Adrenal gland (tissue), 5 donors: Measurements from ENCODE around the gene C1QL4.

Experiments used
- POLR2A ChIP-seq, 2 donors: fragments of 450-650 bp; IDR thresholded peaks; one replicate each; pipeline ENCODE4 v1.6.1; 2017; ENCODE audit warnings: antibody characterized with exemption in 2 of 2, mild to moderate bottlenecking in 2 of 2, moderate library complexity in 1 of 2
- TF ChIP-seq, protein P1 (sequence below), 6 experiments: fragments of 450-650 bp in 4 of 6; fragments of 200-600 bp in 2 of 6; sonication (generic) in 1 of 6; IDR thresholded peaks; 1 replicate in 5 of 6; 2 replicates in 1 of 6; pipeline versions ENCODE4 v1.5.1 to v1.8.0; 2016 to 2021; ENCODE audit warnings: antibody characterized with exemption in 6 of 6, mild to moderate bottlenecking in 2 of 6, moderate library complexity in 1 of 6
- donor health status: DM: no; HTN: no; CAD: no.

DNA sequence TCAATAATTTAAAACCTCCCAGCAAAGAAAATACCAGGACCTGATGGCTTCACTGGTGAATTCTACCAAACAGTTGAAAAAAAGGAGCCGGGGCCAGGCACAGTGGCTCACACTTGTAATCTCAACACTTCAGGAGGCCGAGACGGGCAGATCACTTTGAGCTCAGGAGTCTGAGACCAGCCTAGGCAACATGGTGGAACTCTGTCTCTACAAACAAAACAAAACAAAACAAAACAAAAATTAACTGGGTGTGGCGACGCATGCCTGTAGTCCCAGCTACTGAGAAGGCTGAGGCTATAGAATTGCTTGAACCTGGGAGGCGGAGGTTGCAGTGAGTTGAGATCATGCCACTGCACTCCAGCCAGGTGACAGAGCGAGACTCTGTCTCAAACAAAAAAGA, 27.6 kb downstream of the C1QL4 start:
- TF ChIP-seq, protein P1, sequence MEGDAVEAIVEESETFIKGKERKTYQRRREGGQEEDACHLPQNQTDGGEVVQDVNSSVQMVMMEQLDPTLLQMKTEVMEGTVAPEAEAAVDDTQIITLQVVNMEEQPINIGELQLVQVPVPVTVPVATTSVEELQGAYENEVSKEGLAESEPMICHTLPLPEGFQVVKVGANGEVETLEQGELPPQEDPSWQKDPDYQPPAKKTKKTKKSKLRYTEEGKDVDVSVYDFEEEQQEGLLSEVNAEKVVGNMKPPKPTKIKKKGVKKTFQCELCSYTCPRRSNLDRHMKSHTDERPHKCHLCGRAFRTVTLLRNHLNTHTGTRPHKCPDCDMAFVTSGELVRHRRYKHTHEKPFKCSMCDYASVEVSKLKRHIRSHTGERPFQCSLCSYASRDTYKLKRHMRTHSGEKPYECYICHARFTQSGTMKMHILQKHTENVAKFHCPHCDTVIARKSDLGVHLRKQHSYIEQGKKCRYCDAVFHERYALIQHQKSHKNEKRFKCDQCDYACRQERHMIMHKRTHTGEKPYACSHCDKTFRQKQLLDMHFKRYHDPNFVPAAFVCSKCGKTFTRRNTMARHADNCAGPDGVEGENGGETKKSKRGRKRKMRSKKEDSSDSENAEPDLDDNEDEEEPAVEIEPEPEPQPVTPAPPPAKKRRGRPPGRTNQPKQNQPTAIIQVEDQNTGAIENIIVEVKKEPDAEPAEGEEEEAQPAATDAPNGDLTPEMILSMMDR (IDR thresholded peaks at IDR 0.05) = no peak
- TF ChIP-seq POLR2A (IDR thresholded peaks at IDR 0.05) = no peak
